ENCODE results near the gene RNF151. TPM values are rescaled to one million over a fixed set of nuclear protein-coding genes. Genes with fewer than 3 reads are reported as not detected.

RNF151 gene
- total RNA-seq, 4 donors from 2014 or later = not detected

- WGBS, 2 donors (ENCODE audit: low coverage in 1 of 2) = 9 to 24% methylated on average over 7 to 36 of the region's 58 CpGs
- DNase-seq = peak; percentile 68
Observed at GRCh38 chr16:1984347-1985225, 17.9 kb downstream of the RNF151 start.

GRCh38 chr16:1985466-1986150 lies 19.0 kb downstream of the RNF151 start:
- H3K27me3 ChIP-seq = peaks cover 38% of the 10 kb centered on the region
- peaks cover 25 to 64% (median 56%) of the 10 kb centered on the region in 4 donors for H3K4me1 ChIP-seq
- in situ Hi-C loops (cut with MboI; ENCODE audit: low pct_ligation_motif_present in 1 of 4, low pct_unique_long_range_greater_than_20kb in 1 of 4, low sequenced_read_pairs in 3 of 4) = no loop called here

More at GRCh38 chr16:1984347-1985225, 17.9 kb downstream of the RNF151 start:
- Histone ChIP-seq H3K27ac (peak overlapping the region; percentile 91 to 95 (median 93)), H3K9me3 (no peaks in the 10 kb centered on the region), H3K4me1 (peaks cover 22 to 67% (median 58%) of the 10 kb centered on the region in 4 donors), H3K4me3 (peak overlapping the region; percentile 58 to 90 (median 82)), H3K27me3 (peaks cover 39% of the 10 kb centered on the region), H3K36me3 (peaks cover 0 to 7% (median 0%) of the 10 kb centered on the region in 4 donors)
- intact Hi-C loops (cut with DNase I; ENCODE audit: low total_unique reads) (loop anchor here (10.0 kb wide), 1 partner anchor 680 kb away; no protein-coding TSS in a partner anchor), in situ Hi-C loops (cut with MboI; ENCODE audit: low pct_ligation_motif_present in 1 of 4, low pct_unique_long_range_greater_than_20kb in 1 of 4, low sequenced_read_pairs in 3 of 4) (no loop called here)
- no peak for TF ChIP-seq EP300 (IDR thresholded peaks at IDR 0.05; ENCODE audit: low read depth)
- TF ChIP-seq POLR2A (IDR thresholded peaks at IDR 0.05) = peak; percentile 45
- peak in 2 of 3 donors; percentile 11 to 18 for TF ChIP-seq POLR2AphosphoS5 (IDR thresholded peaks at IDR 0.05)
- TF ChIP-seq CTCF (IDR thresholded peaks at IDR 0.05) = no peak

GRCh38 chr16:1987198-1987597 lies 20.5 kb downstream of the RNF151 start:
- Histone ChIP-seq H3K36me3 (peaks cover 0 to 7% (median 0%) of the 10 kb centered on the region in 4 donors), H3K27me3 (peaks cover 34% of the 10 kb centered on the region), H3K4me3 (no peak overlapping the region), H3K27ac (no peak overlapping the region), H3K9me3 (no peaks in the 10 kb centered on the region), H3K4me1 (peaks cover 29 to 67% (median 58%) of the 10 kb centered on the region in 4 donors)
- TF ChIP-seq EP300 (IDR thresholded peaks at IDR 0.05; ENCODE audit: low read depth) (no peak), CTCF (IDR thresholded peaks at IDR 0.05) (no peak), POLR2AphosphoS5 (IDR thresholded peaks at IDR 0.05) (no peak), POLR2A (IDR thresholded peaks at IDR 0.05) (no peak)
- no peak for DNase-seq
- WGBS, 2 donors (ENCODE audit: low coverage in 1 of 2) = 91% methylated on average over 10 of the region's 10 CpGs; no CpG with 5 or more reads in 1 of the 2 donors
- intact Hi-C loops (cut with DNase I; ENCODE audit: low total_unique reads) = loop anchor here (10.0 kb wide), 1 partner anchor 678 kb away; no protein-coding TSS in a partner anchor
- in situ Hi-C loops (cut with MboI; ENCODE audit: low pct_ligation_motif_present in 1 of 4, low pct_unique_long_range_greater_than_20kb in 1 of 4, low sequenced_read_pairs in 3 of 4) = no loop called here

More at GRCh38 chr16:1985466-1986150, 19.0 kb downstream of the RNF151 start:
- Histone ChIP-seq H3K4me3 (peak overlapping the region in 2 of 4 donors; percentile 89 to 90), H3K27ac (peak overlapping the region; percentile 91 to 95 (median 93)), H3K9me3 (no peaks in the 10 kb centered on the region), H3K36me3 (peaks cover 0 to 7% (median 0%) of the 10 kb centered on the region in 4 donors)
- WGBS, 2 donors (ENCODE audit: low coverage in 1 of 2) = 75% methylated on average over 14 of the region's 14 CpGs; no CpG with 5 or more reads in 1 of the 2 donors
- intact Hi-C loops (cut with DNase I; ENCODE audit: low total_unique reads) = loop anchor here (10.0 kb wide), 1 partner anchor 679 kb away; no protein-coding TSS in a partner anchor
- DNase-seq = peak; percentile 78
- TF ChIP-seq POLR2AphosphoS5 (IDR thresholded peaks at IDR 0.05) = peak in 2 of 3 donors; percentile 63 to 70
- TF ChIP-seq CTCF (IDR thresholded peaks at IDR 0.05) = no peak
- peak; percentile 83 for TF ChIP-seq POLR2A (IDR thresholded peaks at IDR 0.05)

Measured in transverse colon (tissue), 4 donors.